Ovary (tissue), 9 donors: ENCODE measurements around the gene SYK. TPM values are rescaled to one million over a fixed set of nuclear protein-coding genes. Genes with fewer than 3 reads are reported as not detected.

Experiments used
- DNase-seq, 5 donors: peaks; one replicate each; pipeline ENCODE4 v3.0.0-alpha.2; 2019 to 2020
- H3K27ac ChIP-seq, 2 donors: fragments of 200-600 bp; one replicate each; pipeline versions ENCODE4 v1.5.1 to v1.8.0; 2019 to 2022
- H3K27me3 ChIP-seq: fragments of 200-600 bp; one replicate; pipeline ENCODE4 v1.8.0; 2022
- H3K36me3 ChIP-seq: fragments of 200-600 bp; sonication (generic); one replicate; pipeline ENCODE4 v1.5.1; 2019
- H3K4me1 ChIP-seq: one replicate; pipeline ENCODE4 v1.8.1; 2013; ENCODE audit warnings: mild to moderate bottlenecking, moderate library complexity; ENCODE audit not compliant: insufficient read depth
- H3K4me3 ChIP-seq: fragments of 200-600 bp; sonication (generic); one replicate; pipeline ENCODE4 v1.5.1; 2017
- H3K9me3 ChIP-seq, 2 donors: fragments of 200-600 bp in 1 of 2; sonication (generic) in 1 of 2; one replicate each; pipeline versions ENCODE4 v1.5.1 to v1.8.1; 2013 to 2019; ENCODE audit warnings: mild to moderate bottlenecking in 1 of 2, moderate library complexity in 1 of 2
- EP300 ChIP-seq: sonication (generic); formaldehyde crosslinking; IDR thresholded peaks from one replicate; pipeline ENCODE4 v1.6.1; 2017; ENCODE audit warnings: antibody characterized with exemption
- POLR2A ChIP-seq: fragments of 450-650 bp; IDR thresholded peaks from one replicate; pipeline ENCODE4 v1.6.1; 2017; ENCODE audit warnings: antibody characterized with exemption, mild to moderate bottlenecking, moderate library complexity
- WGBS, 3 donors: extraction: QIAGEN DNeasy Blood & Tissue Kit in 1 of 3; methylation state at CpG; one replicate each; pipeline versions ENCODE4 v1.1.5 to v1.1.7; 2013 to 2017; 5-methylcytosine and 5-hydroxymethylcytosine counted together
- intact Hi-C, 4 donors: fragments of 100-400 bp; cut with DNase I; formaldehyde crosslinking; loops; one replicate each; pipeline versions ENCODE4 v1.11.0 to v1.15.1; 2022 to 2023
- polyA plus RNA-seq, 2 donors: library from polyadenylated mRNA; stranded (reverse); fragments of 200-250 nt in 1 of 2; fragments of 350-450 nt in 1 of 2; fragmentation: Illumina TruSeq in 1 of 2; extraction: RNeasy Lipid Tissue Mini Kit (QIAGEN cat#74804) in 1 of 2; gene quantifications; one replicate each; pipeline ENCODE4 v1.2.3, GENCODE V29; 2013 to 2014
- total RNA-seq, 7 donors: library from RNA; depleted of rRNA in 2 of 7; stranded (reverse); fragments of >200 nt in 2 of 7; fragmentation: NEBNext Ultra II Directional in 3 of 7; extraction: Animal tissue kit (Norgen Biotek cat#: 25700) in 3 of 7; gene quantifications; one replicate each; pipeline versions ENCODE4 v1.1.0 to v1.2.4, GENCODE V29; 2016 to 2023
- TF ChIP-seq, protein P1 (sequence below), 3 donors: fragments of 450-650 bp in 2 of 3; fragments of 200-600 bp in 1 of 3; IDR thresholded peaks; one replicate each; pipeline versions ENCODE4 v1.5.1 to v1.8.0; 2016 to 2022; ENCODE audit warnings: antibody characterized with exemption in 3 of 3, mild to moderate bottlenecking in 1 of 3
- donor health status: DM: no; HTN: no; CAD: no; lungs with moderate emphysema.
- donor health status: DM: no; HTN: no; CAD: no.
- donor health status: Bipolar disorder and iron deficiency.
- donor health status: DM: yes; HTN: yes; CAD: no.
- donor health status: DM: no; HTN: no; CAD: no.
- donor health status: DM: yes; HTN: yes; CAD: no.

The SYK gene
- total and polyA plus RNA-seq, 9 donors: 1.4 to 12.0 (median 8.6) TPM

- H3K27me3 ChIP-seq: no peaks in the 10 kb centered on the region
- H3K9me3 ChIP-seq: no peaks in the 10 kb centered on the region
- TF ChIP-seq POLR2A (no peak), EP300 (no peak)
- TF ChIP-seq, protein P1, sequence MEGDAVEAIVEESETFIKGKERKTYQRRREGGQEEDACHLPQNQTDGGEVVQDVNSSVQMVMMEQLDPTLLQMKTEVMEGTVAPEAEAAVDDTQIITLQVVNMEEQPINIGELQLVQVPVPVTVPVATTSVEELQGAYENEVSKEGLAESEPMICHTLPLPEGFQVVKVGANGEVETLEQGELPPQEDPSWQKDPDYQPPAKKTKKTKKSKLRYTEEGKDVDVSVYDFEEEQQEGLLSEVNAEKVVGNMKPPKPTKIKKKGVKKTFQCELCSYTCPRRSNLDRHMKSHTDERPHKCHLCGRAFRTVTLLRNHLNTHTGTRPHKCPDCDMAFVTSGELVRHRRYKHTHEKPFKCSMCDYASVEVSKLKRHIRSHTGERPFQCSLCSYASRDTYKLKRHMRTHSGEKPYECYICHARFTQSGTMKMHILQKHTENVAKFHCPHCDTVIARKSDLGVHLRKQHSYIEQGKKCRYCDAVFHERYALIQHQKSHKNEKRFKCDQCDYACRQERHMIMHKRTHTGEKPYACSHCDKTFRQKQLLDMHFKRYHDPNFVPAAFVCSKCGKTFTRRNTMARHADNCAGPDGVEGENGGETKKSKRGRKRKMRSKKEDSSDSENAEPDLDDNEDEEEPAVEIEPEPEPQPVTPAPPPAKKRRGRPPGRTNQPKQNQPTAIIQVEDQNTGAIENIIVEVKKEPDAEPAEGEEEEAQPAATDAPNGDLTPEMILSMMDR (IDR thresholded peaks at IDR 0.05): no peak
- intact Hi-C loops: no loop called here
- no peaks in the 10 kb centered on the region for H3K36me3 ChIP-seq
- no peak overlapping the region for H3K4me3 ChIP-seq
- 91 to 95% (median 91%) methylated on average over 3 of the region's 3 CpGs for WGBS, 3 donors
- no peak for DNase-seq
- no peaks in the 10 kb centered on the region for H3K4me1 ChIP-seq
- no peak overlapping the region for H3K27ac ChIP-seq
These were observed 131.8 kb downstream of the SYK start for GRCh38 chr9:90933468-90933867.

GRCh38 chr9:90939351-90939750 is 137.7 kb downstream of the SYK start:
- no peak overlapping the region for H3K4me3 ChIP-seq
- WGBS, 3 donors: 70 to 76% (median 75%) methylated on average over 3 of the region's 3 CpGs
- no peaks in the 10 kb centered on the region for H3K4me1 ChIP-seq
- no peak overlapping the region for H3K27ac ChIP-seq
- TF ChIP-seq EP300 (no peak), POLR2A (no peak)
- TF ChIP-seq, protein P1 (IDR thresholded peaks at IDR 0.05): no peak
- intact Hi-C loops: no loop called here
- no peaks in the 10 kb centered on the region for H3K36me3 ChIP-seq
- no peaks in the 10 kb centered on the region for H3K9me3 ChIP-seq
- no peaks in the 10 kb centered on the region for H3K27me3 ChIP-seq
- no peak for DNase-seq

DNA sequence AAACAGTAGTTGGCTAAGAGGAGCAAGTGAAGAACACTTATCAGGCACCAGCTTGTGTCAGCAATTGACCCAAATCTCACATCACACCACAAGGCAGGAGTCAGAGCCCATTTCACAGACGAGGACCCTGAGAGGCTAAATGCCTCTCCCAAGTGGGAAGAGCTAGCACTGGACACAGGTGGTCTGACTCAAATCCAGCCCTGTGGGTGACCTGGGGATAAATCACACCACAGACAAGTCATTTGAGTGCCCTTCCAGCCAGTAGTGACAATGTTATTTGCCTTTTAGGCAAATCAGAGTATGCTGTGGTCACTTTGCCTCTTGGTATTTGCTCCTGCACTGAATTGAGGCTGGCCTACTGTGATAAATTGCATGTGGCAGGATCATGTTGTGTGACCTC is 138.7 kb downstream of the SYK start:
- WGBS, 3 donors: 65 to 94% (median 79%) methylated on average over 1 of the region's 1 CpG
- Histone ChIP-seq H3K4me3 (no peak overlapping the region), H3K9me3 (no peaks in the 10 kb centered on the region), H3K27ac (no peak overlapping the region), H3K27me3 (no peaks in the 10 kb centered on the region), H3K4me1 (no peaks in the 10 kb centered on the region), H3K36me3 (no peaks in the 10 kb centered on the region)
- TF ChIP-seq, protein P1 (IDR thresholded peaks at IDR 0.05): no peak
- TF ChIP-seq POLR2A (no peak), EP300 (no peak)
- DNase-seq: no peak
- intact Hi-C loops: no loop called here

- Histone ChIP-seq H3K27me3 (no peaks in the 10 kb centered on the region), H3K36me3 (no peaks in the 10 kb centered on the region), H3K9me3 (no peaks in the 10 kb centered on the region), H3K4me1 (no peaks in the 10 kb centered on the region), H3K27ac (no peak overlapping the region), H3K4me3 (no peak overlapping the region)
- WGBS, 3 donors: 81 to 90% (median 82%) methylated on average over 5 of the region's 5 CpGs
- intact Hi-C loops: no loop called here
- DNase-seq: no peak
- TF ChIP-seq, protein P1 (IDR thresholded peaks at IDR 0.05): no peak
- TF ChIP-seq EP300 (no peak), POLR2A (no peak)
These were observed 140.0 kb downstream of the SYK start for GRCh38 chr9:90941661-90942060.

GRCh38 chr9:90942555-90942954 is 140.9 kb downstream of the SYK start:
- Histone ChIP-seq H3K27ac (no peak overlapping the region), H3K4me3 (no peak overlapping the region), H3K27me3 (no peaks in the 10 kb centered on the region), H3K4me1 (no peaks in the 10 kb centered on the region), H3K36me3 (no peaks in the 10 kb centered on the region), H3K9me3 (no peaks in the 10 kb centered on the region)
- DNase-seq: no peak
- TF ChIP-seq, protein P1 (IDR thresholded peaks at IDR 0.05): no peak
- no peak for TF ChIP-seq POLR2A
- no peak for TF ChIP-seq EP300
- intact Hi-C loops: no loop called here
- 68 to 78% (median 69%) methylated on average over 7 of the region's 7 CpGs for WGBS, 3 donors
